HepG2 (cell line): ENCODE measurements around the gene VAMP8. TPM values are rescaled to one million over a fixed set of nuclear protein-coding genes. Genes with fewer than 3 reads are reported as not detected.

Experiments used
- CBX2 ChIP-seq, 2 experiments: fragments of 200-600 bp in 1 of 2; sonication (generic); formaldehyde crosslinking in 1 of 2; IDR thresholded peaks; 2 replicates each; pipeline versions ENCODE4 v1.7.0 to v1.8.1; 2018 to 2022; ENCODE audit warnings: low read depth in 2 of 2, low read length in 1 of 2, mild to moderate bottlenecking in 1 of 2, missing genetic modification reagents in 1 of 2
- DRAP1 ChIP-seq: IDR thresholded peaks from 2 replicates; pipeline ENCODE4 v1.6.1; 2016; ENCODE audit warnings: missing genetic modification reagents, missing compliant biosample characterization
- FOXP4 ChIP-seq: sonication (generic); formaldehyde crosslinking; IDR thresholded peaks from 2 replicates; pipeline ENCODE4 v1.4.0; 2020; ENCODE audit warnings: missing genetic modification reagents
- HMG20A ChIP-seq: IDR thresholded peaks from 2 replicates; pipeline ENCODE4 v1.6.1; 2016; ENCODE audit warnings: borderline replicate concordance
- HMG20B ChIP-seq: conservative IDR thresholded peaks from 2 replicates; pipeline ENCODE4 v1.6.1; 2016; ENCODE audit warnings: missing genetic modification reagents, missing compliant biosample characterization
- HNRNPL ChIP-seq: fragments of 200-400 bp; formaldehyde crosslinking; IDR thresholded peaks from 2 replicates; pipeline ENCODE4 v1.6.1; 2017; ENCODE audit warnings: mild to moderate bottlenecking, low read depth, low read length
- IKZF1 ChIP-seq: fragments of 450-650 bp; IDR thresholded peaks from 2 replicates; pipeline ENCODE4 v1.7.1; 2016
- MXD4 ChIP-seq: IDR thresholded peaks from 2 replicates; pipeline ENCODE4 v1.6.1; 2016; ENCODE audit warnings: mild to moderate bottlenecking, missing biosample characterization, missing genetic modification reagents
- ONECUT2 ChIP-seq: sonication (generic); formaldehyde crosslinking; IDR thresholded peaks from 2 replicates; pipeline ENCODE4 v1.4.0; 2020; ENCODE audit warnings: missing genetic modification reagents
- PLSCR1 ChIP-seq: sonication (generic); formaldehyde crosslinking; IDR thresholded peaks from 2 replicates; pipeline ENCODE4 v1.5.0; 2020; ENCODE audit warnings: missing genetic modification reagents, mild to moderate bottlenecking, borderline replicate concordance
- SP4 ChIP-seq: sonication (generic); formaldehyde crosslinking; IDR thresholded peaks from 2 replicates; pipeline ENCODE4 v1.8.1; 2023; ENCODE audit warnings: mild to moderate bottlenecking, missing genetic modification reagents
- ZBTB3 ChIP-seq: sonication (generic); formaldehyde crosslinking; IDR thresholded peaks from 2 replicates; pipeline ENCODE4 v1.4.0; 2020; ENCODE audit warnings: low read depth, mild to moderate bottlenecking, moderate library complexity, missing genetic modification reagents, borderline replicate concordance
- ZC3H13 ChIP-seq: sonication (generic); formaldehyde crosslinking; IDR thresholded peaks from 2 replicates; pipeline ENCODE4 v1.8.1; 2023; ENCODE audit warnings: mild to moderate bottlenecking, missing genetic modification reagents, moderate library complexity
- ZNF598 ChIP-seq: sonication (generic); formaldehyde crosslinking; IDR thresholded peaks from 2 replicates; pipeline ENCODE4 v1.5.1; 2020; ENCODE audit warnings: mild to moderate bottlenecking, missing genetic modification reagents, borderline replicate concordance
- ZNF646 ChIP-seq: sonication (generic); formaldehyde crosslinking; IDR thresholded peaks from 2 replicates; pipeline ENCODE4 v1.9.0; 2021; ENCODE audit warnings: mild to moderate bottlenecking, missing genetic modification reagents
- ZNF75D ChIP-seq: sonication (generic); formaldehyde crosslinking; IDR thresholded peaks from 2 replicates; pipeline ENCODE4 v1.8.1; 2023; ENCODE audit warnings: missing genetic modification reagents, mild to moderate bottlenecking, borderline replicate concordance
- ZNF773 ChIP-seq: sonication (generic); formaldehyde crosslinking; IDR thresholded peaks from 2 replicates; pipeline ENCODE4 v1.4.0; 2020; ENCODE audit warnings: missing genetic modification reagents, borderline replicate concordance
- polyA plus RNA-seq, 8 experiments: library from polyadenylated mRNA; depleted of rRNA in 3 of 8; stranded (reverse) in 7 of 8; unstranded in 1 of 8; fragments of >200 nt; fragmentation: Illumina TruSeq in 4 of 8; extraction: Trizol in 4 of 8; gene quantifications; 2 replicates each; pipeline versions ENCODE4 v1.2.1 to v1.2.3, GENCODE V29; 2011 to 2016; ENCODE audit warnings: low read depth in 4 of 8, missing spikeins in 1 of 8, mixed read lengths in 1 of 8; ENCODE audit not compliant: insufficient read depth in 1 of 8
- total RNA-seq, 5 experiments: library from RNA; depleted of rRNA; stranded (reverse); fragments of >200 nt; fragmentation: Illumina TruSeq; extraction: Trizol; gene quantifications; 2 replicates each; pipeline ENCODE4 v1.2.3, GENCODE V29; 2016; ENCODE audit warnings: low read depth in 1 of 5

The VAMP8 gene
- total and polyA plus RNA-seq, 2 of the 13 experiments (the other 11 are each of a cell fraction or from before 2014, with no cell fraction given) = 83.3 to 157 TPM

- TF ChIP-seq HNRNPL (peak; percentile 23), MXD4 (CRISPR knock-in tag) (peak; percentile 79), FOXP4 (CRISPR knock-in tag) (peak; percentile 68), ONECUT2 (no peak), DRAP1 (CRISPR knock-in tag) (peak; percentile 78), SP4 (CRISPR knock-in tag) (peak; percentile 93), ZNF75D (no peak; the same call in 1 of the 2 replicates), PLSCR1 (no peak), ZNF773 (CRISPR knock-in tag) (peak; percentile 96), CBX2 (IDR thresholded peaks at IDR 0.05; ENCODE audit: low read depth, low read length) (peak; percentile 50; the same call in 1 of the 2 replicates), CBX2 (CRISPR knock-in tag; IDR thresholded peaks at IDR 0.05; ENCODE audit: low read depth) (no peak), ZNF598 (CRISPR knock-in tag) (peak; percentile 88), HMG20A (CRISPR knock-in tag) (no peak; the same call in 1 of the 2 replicates), ZNF646 (CRISPR knock-in tag) (peak; percentile 35; the same call in 1 of the 2 replicates), ZBTB3 (peak; percentile 33; the same call in 1 of the 2 replicates), ZC3H13 (CRISPR knock-in tag) (peak; percentile 96), HMG20B (CRISPR knock-in tag) (peak; percentile 73), IKZF1 (no peak)
These were observed 38.7 kb upstream of the VAMP8 start, which contains the start of gene MAT2A (continued) for GRCh38 chr2:85538507-85539360.
